ENCODE results near the gene ACOT11. TPM values are rescaled to one million over a fixed set of nuclear protein-coding genes. Genes with fewer than 3 reads are reported as not detected.

The ACOT11 gene
- total and polyA plus RNA-seq, 2 of the 13 experiments (the other 11 are each of a cell fraction or from before 2014, with no cell fraction given) = 2.6 to 3.3 TPM

DNA sequence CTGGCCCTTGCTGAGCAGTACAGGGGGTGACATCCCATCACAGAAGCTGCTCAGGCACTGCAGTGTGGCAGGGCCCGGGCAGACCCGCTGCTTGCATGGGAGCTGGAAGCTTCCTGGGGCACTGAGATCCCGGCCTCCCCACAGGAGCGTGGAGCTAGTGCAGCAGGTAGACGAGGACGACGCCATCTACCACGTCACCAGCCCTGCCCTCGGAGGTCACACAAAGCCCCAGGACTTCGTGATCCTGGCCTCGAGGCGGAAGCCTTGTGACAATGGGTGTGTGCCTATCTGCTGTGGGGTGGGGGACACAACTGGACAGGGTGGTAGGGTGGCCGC, 58.9 kb downstream of the ACOT11 start (continued):
- TF ChIP-seq ZBTB40 (IDR thresholded peaks at IDR 0.05) = no peak
- no peak for TF ChIP-seq ZBTB40 (CRISPR knock-in tag; IDR thresholded peaks at IDR 0.05)
- TF ChIP-seq ZNF225 (CRISPR knock-in tag; IDR thresholded peaks at IDR 0.05) = no peak
- no peak for TF ChIP-seq THYN1 (CRISPR knock-in tag; IDR thresholded peaks at IDR 0.05; ENCODE audit: borderline replicate concordance, low read depth)
- no peak for TF ChIP-seq ZNF136 (CRISPR knock-in tag; IDR thresholded peaks at IDR 0.05; ENCODE audit: low read depth)
- TF ChIP-seq, protein P1, sequence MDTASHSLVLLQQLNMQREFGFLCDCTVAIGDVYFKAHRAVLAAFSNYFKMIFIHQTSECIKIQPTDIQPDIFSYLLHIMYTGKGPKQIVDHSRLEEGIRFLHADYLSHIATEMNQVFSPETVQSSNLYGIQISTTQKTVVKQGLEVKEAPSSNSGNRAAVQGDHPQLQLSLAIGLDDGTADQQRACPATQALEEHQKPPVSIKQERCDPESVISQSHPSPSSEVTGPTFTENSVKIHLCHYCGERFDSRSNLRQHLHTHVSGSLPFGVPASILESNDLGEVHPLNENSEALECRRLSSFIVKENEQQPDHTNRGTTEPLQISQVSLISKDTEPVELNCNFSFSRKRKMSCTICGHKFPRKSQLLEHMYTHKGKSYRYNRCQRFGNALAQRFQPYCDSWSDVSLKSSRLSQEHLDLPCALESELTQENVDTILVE (CRISPR knock-in tag; IDR thresholded peaks at IDR 0.05) = no peak

All from HepG2 (cell line).